Measurements from ENCODE around the gene TCTA.
"Not testable (repeated sequence)": the region's sequence is repeated elsewhere in the genome, so short reads cannot be mapped to it uniquely, and the experiment has no call there.

Gene TCTA, protein sequence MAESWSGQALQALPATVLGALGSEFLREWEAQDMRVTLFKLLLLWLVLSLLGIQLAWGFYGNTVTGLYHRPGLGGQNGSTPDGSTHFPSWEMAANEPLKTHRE

DNA sequence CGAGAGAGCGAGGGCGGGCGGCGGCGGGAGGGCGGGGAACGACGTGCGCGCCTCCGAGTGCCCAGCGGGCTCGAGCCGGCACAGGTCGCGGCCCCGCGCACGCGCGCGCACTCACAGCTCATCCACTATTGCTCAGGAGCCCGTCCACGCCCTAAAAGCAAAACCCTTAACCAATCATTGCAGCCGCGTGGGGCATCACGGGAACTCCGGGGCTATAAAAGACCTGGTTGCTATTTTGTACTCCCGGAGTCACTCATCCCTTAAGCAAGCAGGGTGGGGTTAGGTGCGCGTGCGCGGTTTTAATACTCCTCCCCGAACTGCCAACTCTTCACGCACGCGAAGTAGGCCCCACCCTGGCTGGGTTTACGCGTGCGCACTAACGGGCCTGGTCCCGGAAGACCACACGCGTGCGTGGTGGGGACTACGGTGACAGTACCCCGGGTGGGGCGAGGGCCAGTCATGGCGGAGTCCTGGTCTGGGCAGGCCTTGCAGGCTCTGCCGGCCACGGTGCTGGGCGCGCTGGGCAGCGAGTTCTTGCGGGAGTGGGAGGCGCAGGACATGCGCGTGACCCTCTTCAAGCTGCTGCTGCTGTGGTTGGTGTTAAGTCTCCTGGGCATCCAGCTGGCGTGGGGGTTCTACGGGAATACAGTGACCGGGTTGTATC, at the start of gene TCTA, which contains the start of gene RHOA:
TCTA (plus strand) TSS at position 456 of the 664 bp plus-strand sequence; CDS start at position 460, 4 bp downstream.
RHOA (minus strand) TSS at position 9 of the 664 bp plus-strand sequence. CDS start 36,387 bp downstream, outside the sequence.
- DNase-seq (ENCODE audit: low spot score): peak; percentile 100

DNA sequence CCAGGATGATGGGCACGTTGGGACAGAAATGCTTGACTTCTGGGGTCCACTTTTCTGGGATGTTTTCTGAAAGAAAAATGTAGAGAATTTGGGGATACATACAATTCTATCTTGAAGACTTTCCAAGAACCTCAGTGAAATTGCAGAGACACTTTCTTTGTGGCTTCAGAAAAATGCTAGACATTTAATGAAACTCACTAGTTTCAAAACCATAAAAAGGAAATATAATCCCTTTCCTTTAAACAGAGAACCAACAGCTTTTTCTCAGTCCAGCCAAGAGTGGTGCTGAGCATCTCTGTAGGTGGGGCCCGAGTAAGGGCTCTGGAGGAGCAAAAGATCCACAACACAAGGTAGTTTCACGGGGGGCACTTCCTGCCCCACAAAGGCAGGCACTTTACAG, 49.7 kb upstream of the TCTA start:
- no peak for DNase-seq (ENCODE audit: low spot score)

DNA sequence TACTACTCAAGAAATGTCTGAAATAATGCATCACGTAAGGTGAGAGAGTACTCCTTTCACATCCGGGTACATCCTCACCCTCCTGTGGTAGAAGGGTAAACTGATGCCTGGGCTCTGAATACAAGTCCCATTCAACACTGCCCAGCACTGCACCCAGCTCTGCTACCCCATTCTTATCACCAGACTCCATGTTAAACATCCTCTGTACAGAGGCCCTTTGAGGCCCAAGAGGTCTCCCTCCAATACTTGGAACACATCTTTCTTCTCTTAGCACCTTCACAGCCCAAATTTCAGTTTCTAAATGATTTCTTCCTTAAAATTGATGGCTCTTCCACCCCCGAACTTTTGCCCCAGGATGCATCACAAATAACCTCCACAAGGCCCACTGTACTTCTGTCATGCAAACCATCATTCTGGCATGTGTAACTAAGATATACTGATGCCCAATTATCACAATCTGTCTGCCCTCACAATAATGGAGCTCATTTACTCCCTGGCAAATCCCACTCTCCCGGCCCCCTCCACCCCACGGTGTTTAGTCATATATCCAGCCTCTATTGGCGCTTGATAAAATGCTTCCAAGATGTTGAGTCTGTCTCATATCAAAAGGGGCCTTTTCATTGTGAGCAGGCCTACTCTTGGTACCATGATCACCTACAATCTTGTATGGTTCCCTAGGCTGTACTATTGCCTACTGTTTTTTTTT, 41.5 kb upstream of the TCTA start:
- no peak for DNase-seq (ENCODE audit: low spot score)

DNA sequence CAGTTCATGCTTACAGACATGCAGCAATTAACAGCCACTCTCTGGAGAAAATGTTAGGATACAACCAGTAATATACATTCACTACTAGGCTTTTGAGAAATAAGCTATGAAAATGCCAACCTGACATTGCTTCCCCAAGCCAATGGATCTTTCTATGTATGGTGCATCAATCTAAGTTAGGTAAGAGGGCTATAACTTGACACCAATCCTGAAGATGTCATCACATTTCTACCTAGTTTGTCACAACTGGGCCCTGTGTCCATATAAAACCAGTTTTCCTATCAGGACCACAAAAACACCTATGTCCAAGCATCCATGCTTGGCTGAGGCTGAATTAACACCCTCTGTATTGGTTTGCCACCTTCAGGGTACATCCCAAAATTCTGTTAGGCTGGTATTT, 40.3 kb upstream of the TCTA start:
- no peak for DNase-seq (ENCODE audit: low spot score)

DNA sequence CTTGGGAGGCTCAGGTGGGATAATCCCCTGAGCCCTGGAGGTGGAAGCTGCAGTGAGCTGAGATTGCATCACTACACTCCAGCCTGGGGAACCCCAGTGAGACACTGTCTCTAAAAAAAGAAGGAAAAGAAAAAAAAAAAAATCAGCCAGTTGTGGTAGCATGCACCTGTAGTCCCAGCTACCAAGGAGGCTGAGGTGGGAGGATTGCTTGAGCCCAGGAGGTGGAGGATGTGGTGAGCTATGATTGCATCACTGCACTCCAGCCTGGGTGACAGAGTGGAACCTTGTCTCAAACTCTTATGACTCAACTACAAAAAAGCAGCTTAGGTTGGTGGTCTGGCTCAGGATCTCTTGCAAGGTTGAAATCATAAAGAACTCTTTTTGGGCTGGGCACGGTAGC, 34.7 kb upstream of the TCTA start:
- no peak for DNase-seq (ENCODE audit: low spot score)

DNA sequence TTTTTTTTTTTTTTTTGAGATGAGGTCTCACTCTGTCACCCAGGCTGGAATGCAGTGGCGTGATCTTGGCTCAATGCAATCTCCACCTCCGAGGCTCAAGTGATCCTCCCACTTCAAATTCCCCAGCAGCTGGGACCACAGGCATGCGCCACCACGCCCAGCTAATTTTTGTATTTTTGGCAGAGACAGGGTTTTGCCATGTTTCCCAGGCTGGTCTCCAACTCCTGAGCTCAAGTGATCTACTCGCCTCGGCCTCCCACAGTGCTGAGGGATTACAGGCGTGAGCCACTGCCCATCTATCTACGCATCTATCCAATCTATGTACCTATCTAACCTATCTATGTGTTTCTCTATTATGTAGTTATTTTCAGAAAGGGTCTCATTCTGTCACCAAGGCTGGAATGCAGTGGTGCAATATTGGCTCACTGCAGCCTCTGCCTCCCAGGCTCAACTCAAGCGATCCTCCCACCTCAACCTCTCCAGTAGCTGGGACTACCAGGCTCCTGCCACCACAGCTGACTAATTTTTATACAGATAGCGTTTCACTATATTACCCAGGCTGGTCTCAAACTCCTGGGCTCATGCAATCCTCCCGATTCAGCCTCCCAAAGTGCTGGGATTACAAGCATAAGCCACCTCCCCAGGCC, 33.9 kb upstream of the TCTA start:
- no peak for DNase-seq (ENCODE audit: low spot score)

DNA sequence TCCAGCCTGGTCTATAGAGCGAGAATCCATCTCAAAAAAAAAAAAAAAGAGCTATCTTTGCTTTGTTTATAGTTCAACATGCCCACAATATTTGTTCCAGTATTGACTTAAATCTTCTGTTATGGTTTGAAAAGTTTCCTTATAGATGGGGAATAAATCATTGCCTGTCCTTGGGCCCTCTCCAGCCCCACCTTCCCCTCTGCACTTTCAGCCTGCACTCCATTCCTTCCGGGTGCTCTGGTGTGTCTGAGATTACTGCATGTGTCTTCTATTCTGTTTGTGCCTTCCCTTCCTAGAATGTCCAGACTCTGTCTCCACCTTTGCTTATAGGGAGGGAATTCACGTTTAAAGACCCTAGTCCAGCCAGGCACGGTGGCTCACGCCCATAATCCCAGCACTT, 28.8 kb upstream of the TCTA start:
- DNase-seq (ENCODE audit: low spot score): no peak

DNA sequence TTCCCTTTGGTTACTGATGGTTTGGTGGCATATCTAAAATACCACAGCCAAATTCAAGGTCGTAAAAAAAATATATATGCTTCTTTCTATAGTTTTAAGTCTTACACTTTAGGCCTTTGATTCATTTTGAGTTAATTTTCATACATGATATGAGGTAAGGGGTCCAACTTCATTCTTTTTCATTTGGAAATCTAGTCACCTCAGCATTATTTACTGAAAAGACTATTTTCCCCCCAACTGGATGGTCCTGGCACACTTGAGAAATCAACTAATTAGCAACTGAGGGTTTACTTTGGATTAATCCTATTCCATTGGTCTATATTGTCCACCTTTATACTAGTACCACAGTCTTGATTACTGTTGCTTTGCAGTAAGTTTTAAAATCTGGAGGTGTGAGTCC, 26.6 kb upstream of the TCTA start:
- DNase-seq (ENCODE audit: low spot score): no peak

DNA sequence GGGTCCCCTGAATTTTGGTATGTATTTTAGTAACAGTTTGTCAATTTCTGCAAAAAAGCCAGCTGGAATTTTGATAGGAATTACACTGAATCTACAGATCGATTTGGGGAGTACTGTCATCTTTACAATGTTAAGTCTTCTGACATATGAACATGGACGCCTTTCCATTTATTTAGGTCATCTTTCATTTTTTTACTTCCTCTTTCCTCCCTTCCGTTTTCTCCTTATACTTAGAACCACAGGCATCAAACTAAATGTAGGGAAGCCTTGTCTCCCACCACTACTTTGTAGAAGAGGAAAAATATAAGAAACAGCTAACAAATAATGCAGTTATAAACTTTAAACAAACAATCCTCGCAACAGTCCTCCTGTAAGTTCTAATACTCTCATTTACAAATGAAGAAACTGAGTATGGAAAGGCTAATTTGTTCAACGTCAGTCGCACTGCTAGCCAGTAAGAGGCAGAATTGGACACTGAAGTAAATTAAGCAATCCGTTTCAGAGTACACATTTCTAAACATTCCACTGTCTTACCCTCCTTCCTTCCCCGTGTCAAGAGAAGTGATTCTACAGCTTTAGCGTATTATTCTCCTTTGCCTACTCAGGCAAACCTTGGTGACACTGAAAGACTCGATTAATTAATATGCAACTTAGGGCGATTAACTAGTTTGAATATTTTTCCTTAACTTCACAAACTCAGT, 26.0 kb upstream of the TCTA start:
- no peak for DNase-seq (ENCODE audit: low spot score)

DNA sequence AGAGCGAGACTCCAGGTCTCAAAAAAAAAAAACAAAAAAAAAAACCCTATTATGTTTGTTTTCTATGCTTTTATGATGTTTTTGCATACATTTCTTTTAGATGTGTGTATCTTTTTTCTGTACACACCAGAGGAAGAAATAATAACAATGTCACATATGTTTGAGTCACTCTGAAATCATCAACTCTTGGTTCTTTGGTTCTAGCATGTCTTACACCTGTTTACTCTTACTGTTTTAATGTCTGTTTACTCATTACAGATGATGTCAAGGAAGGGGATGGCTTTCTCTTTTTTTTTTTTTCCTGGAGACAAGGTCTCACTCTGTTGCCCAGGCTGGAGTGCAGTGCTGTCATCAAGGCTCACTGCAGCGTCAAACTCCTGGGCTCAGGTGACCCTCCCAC, 24.5 kb upstream of the TCTA start:
- DNase-seq (ENCODE audit: low spot score): no peak

DNA sequence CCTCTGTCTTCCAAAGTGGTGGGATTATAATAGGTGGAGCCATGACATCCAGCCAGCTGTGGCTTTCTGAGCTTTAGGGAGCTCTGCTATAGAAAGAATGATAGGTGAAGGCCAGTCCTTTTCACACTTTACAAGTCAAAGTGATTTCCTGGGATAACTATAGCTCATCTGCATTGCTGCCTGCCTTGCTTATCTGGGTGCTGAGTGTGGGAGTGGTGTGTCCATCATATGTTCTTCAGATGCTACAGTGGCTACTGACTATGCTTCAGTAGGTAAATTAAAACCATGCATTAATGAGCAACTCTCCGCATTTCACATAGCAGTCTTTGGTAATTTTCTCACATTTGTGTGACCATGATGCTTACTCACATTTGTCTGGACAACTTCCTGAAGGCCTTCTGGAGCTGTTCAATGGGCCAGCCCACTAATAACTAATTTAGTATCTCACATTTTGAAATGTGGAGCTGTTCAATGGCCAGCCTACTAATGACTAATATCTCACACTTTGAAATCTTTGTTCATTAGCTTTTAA, 23.9 kb upstream of the TCTA start:
- DNase-seq (ENCODE audit: low spot score): no peak

DNA sequence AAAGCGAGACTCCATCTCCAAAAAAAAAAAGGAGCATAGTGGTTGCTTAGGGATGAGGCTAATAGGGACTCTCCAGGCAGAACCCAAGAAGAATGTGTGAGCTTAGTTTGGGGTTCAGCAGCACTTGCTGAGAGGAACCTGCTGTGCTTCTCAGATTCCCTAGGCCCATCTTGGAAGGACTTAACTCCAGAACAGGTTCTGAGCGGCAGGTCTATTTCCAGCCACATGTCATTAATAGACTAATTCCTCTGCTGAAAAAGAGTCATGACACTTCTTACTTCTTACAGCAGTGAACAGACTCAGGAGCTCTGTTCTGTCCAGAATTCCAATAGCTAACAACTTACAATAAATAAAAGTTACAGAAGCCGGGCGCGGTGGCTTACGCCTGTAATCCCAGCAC, 22.9 kb upstream of the TCTA start:
- no peak for DNase-seq (ENCODE audit: low spot score)

DNA sequence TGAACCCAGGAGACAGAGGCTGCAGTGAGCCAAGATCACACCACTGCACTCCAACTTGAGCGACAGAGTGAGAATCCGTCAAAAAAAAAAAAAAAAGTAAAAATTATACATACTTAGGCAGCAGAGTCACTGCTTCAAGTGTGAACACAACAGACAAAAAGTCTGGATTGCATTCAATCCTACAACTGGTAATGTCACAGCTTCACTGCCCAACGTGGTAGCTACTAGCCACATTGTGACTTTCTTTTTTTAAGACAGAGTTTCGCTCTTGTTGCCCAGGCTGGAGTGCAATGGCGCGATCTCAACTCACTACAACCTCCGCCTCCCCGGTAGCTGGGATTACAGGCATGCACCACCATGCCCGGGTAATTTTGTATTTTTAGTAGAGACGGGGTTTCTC, 20.9 kb upstream of the TCTA start:
- DNase-seq (ENCODE audit: low spot score): not testable (repeated sequence)

DNA sequence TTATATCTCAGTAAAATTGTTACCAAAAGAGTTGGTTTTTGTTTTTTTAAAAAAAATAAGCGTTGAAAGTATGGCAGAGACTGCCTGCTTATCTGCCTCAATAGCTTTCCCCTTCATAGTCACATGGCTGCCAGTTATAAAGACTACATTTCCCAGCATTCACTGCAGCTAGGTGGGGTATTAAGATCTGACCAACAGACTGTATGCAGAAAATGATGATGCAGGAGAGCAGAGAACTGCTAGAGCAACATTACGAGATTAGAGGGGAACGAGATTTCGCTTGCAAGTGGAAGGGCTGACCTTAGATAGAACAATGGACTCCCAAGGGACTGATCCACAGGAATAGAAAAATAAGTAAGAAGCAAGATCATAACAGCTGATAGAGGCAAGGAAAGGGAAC, 14.8 kb upstream of the TCTA start:
- DNase-seq (ENCODE audit: low spot score): peak; percentile 79

DNA sequence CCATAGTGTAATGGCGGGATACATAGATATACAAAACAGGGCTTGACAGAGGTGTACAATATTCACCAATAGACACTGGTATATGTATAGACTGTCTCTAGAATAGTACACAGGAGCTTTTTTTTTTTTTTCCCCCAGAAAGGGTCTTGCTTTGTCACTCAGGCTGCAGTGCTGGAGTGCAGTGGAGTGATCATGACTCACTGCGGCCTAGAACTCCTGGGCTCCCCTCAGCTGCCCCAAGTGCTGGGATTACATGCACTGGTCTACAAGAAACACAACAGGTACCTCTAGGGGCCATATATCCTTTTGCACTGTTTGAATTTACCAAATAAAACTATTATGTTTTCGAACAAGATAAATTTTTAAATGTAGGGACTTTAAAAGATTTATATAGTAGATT, 12.8 kb upstream of the TCTA start:
- no peak for DNase-seq (ENCODE audit: low spot score)

DNA sequence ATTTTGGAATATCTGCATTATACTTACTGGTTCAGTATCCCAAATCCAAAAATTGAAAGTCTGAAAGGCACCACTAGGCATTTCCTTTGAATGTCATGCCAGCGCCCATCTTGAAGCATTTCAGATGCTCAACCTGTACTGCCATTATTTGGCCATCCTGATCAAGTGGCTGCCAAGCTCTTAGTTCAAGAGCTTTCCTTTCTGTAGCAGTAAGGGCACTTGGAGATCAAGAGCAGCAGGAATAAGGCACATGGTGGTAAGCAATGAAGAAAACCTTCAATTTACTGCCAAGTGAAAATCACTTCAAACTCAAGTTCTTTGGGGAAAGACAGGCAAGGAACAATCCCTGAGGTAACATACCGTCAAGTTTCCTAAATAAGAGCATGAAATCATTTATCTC, 10.5 kb upstream of the TCTA start:
- no peak for DNase-seq (ENCODE audit: low spot score)

DNA sequence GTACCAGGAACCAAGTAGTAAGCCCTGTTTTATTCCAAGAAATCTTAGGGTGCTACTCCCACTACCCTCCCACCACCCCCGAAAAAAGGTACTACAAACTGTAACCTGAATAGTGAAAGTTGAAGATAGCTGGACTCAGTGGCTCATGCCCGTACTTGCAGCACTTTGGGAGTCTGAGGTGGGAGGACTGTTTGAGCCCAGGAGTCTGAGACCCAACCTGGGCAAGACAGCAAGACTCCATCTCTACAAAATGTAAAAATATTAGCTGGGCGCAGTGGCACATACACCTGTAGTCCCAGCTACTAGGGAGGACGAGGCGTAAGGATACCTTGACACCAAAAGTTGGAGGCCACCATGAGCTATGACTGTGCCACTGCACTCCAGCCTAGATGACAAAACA, 8.3 kb upstream of the TCTA start:
- no peak for DNase-seq (ENCODE audit: low spot score)

DNA sequence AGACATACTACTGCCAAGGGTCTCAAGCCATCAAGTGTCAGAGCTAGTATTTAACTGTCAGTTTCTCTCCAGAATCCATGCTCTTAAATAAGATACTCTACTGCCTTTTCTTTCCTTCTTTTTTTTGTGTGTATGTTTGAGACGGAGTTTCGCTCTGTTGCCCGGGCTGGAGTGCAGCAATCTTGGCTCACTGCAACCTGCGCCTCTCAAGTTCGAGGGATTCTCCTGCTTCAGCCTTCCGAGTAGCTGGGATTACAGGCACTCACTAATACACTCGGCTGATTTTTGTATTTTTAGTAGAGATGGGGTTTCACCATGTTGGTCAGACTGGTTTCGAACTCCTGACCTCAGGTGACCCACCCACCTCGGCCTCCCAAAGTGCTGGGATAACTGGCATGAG, 6.7 kb upstream of the TCTA start:
- not testable (repeated sequence) for DNase-seq (ENCODE audit: low spot score)

DNA sequence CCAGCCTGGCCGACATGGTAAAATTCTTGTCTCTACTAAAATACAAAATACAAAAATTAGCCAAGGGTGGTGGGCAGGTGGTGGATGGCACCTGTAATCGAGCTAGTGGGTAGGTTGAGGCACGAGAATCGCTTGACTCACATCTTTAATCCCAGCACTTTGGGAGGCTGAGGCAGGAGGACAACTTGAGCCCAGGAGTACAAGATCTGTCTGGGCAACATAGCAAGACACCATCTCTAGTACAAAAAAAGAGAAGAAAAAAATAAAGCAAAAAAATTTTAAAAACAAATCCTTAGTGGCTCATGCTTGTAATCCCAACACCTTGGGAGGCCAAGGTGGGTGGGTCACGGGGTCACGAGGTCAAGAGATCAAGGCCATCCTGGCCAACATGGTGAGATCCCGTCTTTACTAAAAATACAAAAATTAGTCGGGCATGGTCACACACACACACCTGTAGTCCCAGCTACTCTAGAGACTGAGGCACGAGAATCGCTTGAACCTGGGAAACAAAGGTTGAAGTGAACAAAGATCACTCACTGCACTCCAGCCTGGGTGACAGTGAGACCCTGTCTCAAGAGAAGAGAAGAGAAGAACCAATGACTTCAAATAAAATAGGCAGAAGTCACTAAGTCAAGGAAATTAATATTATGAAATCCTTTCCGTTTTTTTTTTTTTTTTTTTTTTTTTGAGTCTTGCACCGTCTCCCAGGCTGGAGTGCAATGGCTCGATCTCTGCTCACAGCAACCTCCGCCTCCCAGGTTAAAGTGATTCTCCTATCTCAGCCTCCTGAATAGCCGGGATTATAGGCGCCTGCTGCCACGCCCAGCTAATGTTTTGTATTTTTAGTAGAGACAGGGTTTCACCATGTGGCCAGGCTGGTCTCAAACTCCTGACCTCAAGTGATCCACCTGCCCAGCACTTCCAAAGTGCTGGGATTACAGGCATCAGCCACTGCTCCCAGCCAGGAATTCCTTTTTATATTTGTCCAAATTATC, 5.4 kb upstream of the TCTA start:
- DNase-seq (ENCODE audit: low spot score): no peak

DNA sequence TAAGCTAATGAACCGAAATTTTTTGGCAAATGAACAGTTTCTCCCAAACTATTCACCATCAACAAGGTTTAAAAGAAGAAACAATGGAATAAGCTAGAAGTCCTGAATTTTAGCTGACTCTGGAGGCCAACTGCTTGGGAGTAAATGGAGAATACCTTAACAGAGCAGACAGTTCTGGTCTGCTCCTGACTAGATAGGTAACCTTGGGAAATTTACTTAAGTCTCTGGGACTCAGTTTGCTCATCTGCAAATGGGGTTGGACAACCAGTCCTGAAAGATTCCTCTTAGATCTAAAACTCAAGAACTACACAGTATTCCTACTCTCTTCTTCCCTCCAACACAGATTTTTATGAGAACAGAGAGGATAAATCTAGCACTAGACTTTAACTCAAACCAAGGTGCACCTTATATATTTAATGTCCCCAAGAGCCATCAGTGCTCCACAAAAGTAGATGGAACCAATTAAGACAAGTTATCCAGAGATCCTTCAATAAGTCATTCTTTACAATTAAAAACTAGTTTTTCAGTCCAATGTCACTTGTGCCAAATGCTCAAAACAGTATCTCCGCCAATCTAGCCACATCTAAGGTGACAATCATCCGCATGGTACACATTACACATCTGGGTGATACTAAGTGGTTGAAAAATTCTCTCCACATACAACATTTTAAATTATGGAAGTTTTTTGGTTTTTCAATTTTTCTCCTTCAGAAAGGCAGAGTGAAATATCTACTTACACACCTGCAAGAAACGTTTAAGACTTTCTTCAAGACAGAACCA, 2.0 kb upstream of the TCTA start:
- DNase-seq (ENCODE audit: low spot score): peak; percentile 32

Data from hematopoietic multipotent progenitor cell treated with erythropoietin and hydrocortisone succinate and interleukin-3 and kit ligand, for 17 days (in vitro differentiated cells).